A549 (cell line): ENCODE results near the gene CELF4.

ENCODE experiments used
- BHLHE40 ChIP-seq: IDR thresholded peaks from 2 replicates; pipeline ENCODE4 v1.6.1; 2012; ENCODE audit warnings: low read depth, low read length, inconsistent platforms
- CEBPB ChIP-seq, 2 experiments: fragments of >200 bp in 1 of 2; sonication (Bioruptor Twin) in 1 of 2; formaldehyde crosslinking in 1 of 2; IDR thresholded peaks; 2 replicates each; pipeline ENCODE4 v1.6.1; 2012 to 2016
- CHD2 ChIP-seq: fragments of 150-350 bp; IDR thresholded peaks from 2 replicates; pipeline ENCODE4 v1.6.1; 2014; ENCODE audit warnings: low read length; ENCODE audit not compliant: partially characterized antibody
- CTCF ChIP-seq: fragments of >200 bp; sonication (Bioruptor Twin); formaldehyde crosslinking; IDR thresholded peaks from 3 replicates; pipeline ENCODE4 v1.5.1; 2016
- EP300 ChIP-seq, 2 experiments: fragments of >200 bp; sonication (Bioruptor Twin); formaldehyde crosslinking; IDR thresholded peaks; 2 replicates in 1 of 2; 3 replicates in 1 of 2; pipeline ENCODE4 v1.6.1; 2016 to 2017
- JUNB ChIP-seq: fragments of >200 bp; sonication (Bioruptor Twin); formaldehyde crosslinking; IDR thresholded peaks from 2 replicates; pipeline ENCODE4 v1.6.1; 2016
- POLR2A ChIP-seq: IDR thresholded peaks from 2 replicates; pipeline ENCODE4 v1.6.1; 2012; ENCODE audit warnings: mild to moderate bottlenecking, low read length
- RNF2 ChIP-seq: fragments of 200-600 bp; sonication (generic); IDR thresholded peaks from 2 replicates; pipeline ENCODE4 v1.6.1; 2016; ENCODE audit warnings: low read depth, mild to moderate bottlenecking, antibody characterized with exemption, moderate library complexity, borderline replicate concordance
- USF2 ChIP-seq: fragments of 450-650 bp; IDR thresholded peaks from 2 replicates; pipeline ENCODE4 v1.6.1; 2014; ENCODE audit warnings: antibody characterized with exemption
- TF ChIP-seq, protein P1 (sequence below): IDR thresholded peaks from 2 replicates; pipeline ENCODE4 v1.6.1; 2012
- TF ChIP-seq, protein P2 (sequence below): fragments of 200-600 bp; sonication (generic); IDR thresholded peaks from 2 replicates; pipeline ENCODE4 v1.6.1; 2016; ENCODE audit warnings: antibody characterized with exemption, mild to moderate bottlenecking, moderate library complexity

DNA sequence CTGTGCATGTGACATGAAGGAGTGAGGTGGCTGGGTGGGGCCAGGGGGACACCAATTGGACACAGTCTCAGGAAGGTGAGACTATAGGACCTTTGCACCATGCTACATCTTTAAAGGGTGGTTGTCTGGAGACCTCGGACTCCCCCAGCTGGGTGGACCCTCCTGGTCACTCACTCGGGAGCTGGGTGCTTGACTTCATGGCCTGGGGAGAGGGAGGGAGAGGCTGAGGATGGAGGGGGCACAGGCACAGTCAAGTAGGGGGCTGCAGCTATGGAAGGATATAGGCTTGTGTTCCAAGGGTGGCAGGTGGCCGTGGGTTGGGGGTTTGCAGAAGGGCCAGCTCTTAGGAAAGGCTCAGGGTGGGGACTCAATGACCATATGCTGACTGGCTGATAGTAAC, 7.1 kb upstream of the CELF4 start:
- TF ChIP-seq CTCF = no peak
- TF ChIP-seq, protein P1, sequence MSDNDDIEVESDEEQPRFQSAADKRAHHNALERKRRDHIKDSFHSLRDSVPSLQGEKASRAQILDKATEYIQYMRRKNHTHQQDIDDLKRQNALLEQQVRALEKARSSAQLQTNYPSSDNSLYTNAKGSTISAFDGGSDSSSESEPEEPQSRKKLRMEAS = no peak
- no peak for TF ChIP-seq CHD2
- TF ChIP-seq, protein P2, sequence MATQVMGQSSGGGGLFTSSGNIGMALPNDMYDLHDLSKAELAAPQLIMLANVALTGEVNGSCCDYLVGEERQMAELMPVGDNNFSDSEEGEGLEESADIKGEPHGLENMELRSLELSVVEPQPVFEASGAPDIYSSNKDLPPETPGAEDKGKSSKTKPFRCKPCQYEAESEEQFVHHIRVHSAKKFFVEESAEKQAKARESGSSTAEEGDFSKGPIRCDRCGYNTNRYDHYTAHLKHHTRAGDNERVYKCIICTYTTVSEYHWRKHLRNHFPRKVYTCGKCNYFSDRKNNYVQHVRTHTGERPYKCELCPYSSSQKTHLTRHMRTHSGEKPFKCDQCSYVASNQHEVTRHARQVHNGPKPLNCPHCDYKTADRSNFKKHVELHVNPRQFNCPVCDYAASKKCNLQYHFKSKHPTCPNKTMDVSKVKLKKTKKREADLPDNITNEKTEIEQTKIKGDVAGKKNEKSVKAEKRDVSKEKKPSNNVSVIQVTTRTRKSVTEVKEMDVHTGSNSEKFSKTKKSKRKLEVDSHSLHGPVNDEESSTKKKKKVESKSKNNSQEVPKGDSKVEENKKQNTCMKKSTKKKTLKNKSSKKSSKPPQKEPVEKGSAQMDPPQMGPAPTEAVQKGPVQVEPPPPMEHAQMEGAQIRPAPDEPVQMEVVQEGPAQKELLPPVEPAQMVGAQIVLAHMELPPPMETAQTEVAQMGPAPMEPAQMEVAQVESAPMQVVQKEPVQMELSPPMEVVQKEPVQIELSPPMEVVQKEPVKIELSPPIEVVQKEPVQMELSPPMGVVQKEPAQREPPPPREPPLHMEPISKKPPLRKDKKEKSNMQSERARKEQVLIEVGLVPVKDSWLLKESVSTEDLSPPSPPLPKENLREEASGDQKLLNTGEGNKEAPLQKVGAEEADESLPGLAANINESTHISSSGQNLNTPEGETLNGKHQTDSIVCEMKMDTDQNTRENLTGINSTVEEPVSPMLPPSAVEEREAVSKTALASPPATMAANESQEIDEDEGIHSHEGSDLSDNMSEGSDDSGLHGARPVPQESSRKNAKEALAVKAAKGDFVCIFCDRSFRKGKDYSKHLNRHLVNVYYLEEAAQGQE = no peak
- no peak for TF ChIP-seq POLR2A
- no peak for TF ChIP-seq CEBPB (IDR thresholded peaks at IDR 0.05)
- TF ChIP-seq USF2 = no peak
- TF ChIP-seq EP300 (IDR thresholded peaks at IDR 0.05) = no peak
- TF ChIP-seq BHLHE40 = no peak
- no peak for TF ChIP-seq JUNB
- no peak for TF ChIP-seq RNF2
